A549 treated with ZK216348 at 1 μM for 4 hours (cell line): ENCODE data around the gene B3GAT1. TPM values are rescaled to one million over a fixed set of nuclear protein-coding genes. Genes with fewer than 3 reads are reported as not detected.

Experiments
- total RNA-seq: library from RNA; stranded (reverse); fragments of 200-300 nt; extraction: Qiagen RNA extraction; gene quantifications from 5 replicates; pipeline ENCODE4 v1.2.3, GENCODE V29; 2022; ENCODE audit warnings: low read depth

The B3GAT1 gene, protein sequence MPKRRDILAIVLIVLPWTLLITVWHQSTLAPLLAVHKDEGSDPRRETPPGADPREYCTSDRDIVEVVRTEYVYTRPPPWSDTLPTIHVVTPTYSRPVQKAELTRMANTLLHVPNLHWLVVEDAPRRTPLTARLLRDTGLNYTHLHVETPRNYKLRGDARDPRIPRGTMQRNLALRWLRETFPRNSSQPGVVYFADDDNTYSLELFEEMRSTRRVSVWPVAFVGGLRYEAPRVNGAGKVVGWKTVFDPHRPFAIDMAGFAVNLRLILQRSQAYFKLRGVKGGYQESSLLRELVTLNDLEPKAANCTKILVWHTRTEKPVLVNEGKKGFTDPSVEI
- not detected in 5 replicates for total RNA-seq

DNA sequence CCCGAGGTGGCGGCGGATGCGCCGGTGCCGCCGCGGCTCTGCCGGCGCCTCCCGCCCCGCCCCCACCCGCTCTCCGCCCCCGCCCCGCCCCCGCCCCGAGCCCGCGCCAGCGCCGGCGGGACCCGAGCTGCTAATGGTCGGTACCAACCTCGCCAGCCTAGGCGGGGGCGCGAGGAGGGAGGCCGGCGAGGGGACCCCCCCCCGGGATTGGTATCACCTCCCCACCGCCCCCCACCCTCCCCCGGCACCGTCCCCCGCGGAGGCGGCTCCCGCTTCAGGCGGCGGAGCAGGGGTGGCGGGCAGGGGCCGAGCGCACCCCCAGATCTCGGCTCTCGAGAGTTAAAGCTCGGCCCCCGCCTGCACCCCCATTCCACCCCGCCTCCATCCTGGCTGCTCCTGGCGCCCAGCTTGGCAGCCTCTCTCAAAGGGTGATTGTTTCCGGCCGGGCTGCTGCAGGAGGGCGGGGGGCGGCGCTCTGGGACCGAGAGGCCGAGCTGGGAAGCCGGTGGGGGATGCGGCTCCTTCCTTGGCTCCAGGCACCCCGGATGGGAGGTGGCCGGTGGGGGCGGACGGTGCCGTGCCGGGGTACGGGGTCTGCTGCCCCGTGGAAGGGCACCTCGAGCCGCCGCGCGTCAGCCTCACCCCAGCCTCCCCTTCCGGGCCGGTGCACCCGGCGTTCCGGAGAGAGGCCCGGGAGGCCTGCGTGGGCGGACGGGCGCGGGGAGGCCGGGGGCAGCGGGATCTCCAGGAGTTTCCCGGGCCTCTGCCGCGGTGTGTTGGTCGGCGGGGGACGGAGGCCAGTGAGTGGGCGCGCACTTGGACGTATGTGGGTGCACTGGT lies at the start of gene B3GAT1:
B3GAT1 (minus strand) TSS at position 40 of the 840 bp plus-strand sequence. CDS start 24,583 bp downstream, outside the sequence.

DNA sequence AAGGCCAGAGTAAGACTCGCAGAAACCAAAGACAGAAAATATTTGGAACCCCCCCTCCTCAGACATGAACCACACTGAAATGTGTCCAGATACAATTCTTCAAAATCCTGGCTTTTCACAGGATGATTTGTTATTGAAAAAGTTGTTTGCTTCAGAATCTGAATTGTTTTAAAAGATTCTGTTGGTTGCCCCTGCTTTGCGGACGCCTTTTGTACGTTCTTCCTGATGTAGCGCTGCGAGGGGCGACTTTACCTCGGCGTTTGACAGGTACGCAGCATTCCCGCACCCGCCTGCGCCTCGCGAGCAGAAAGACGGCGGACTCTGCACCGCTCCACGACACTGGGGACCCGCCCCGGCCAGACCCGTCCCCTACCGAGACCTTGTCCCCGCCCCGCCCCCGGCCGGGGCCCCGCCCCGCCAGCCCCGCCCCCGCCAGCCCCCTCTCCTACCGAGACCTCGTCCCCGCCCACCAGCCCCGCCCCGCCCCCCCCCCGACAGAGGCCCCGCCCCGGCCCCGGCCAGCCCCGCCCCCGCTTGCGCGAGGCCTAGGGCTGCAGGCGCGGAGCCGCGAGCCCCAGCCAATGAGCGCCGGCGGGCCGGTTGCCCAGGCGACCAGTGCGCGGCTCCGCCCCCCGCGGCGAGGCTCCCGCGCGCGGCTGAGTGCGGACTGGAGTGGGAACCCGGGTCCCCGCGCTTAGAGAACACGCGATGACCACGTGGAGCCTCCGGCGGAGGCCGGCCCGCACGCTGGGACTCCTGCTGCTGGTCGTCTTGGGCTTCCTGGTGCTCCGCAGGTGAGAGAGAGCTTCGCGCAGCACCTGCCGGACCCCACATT lies 80.5 kb downstream of the B3GAT1 start, which contains the start of gene GLB1L2:
GLB1L2 (plus strand) TSS at position 635 of the 835 bp plus-strand sequence; CDS start at position 709, 74 bp downstream.

Other genes with a start within 250 kb of the B3GAT1 start
- gene NCAPD3, start 188.3 kb downstream of the B3GAT1 start, total RNA-seq = 20.2 to 27.5 TPM (median 25.1 TPM) in 5 replicates
- 18.0 to 23.8 TPM (median 23.0 TPM) in 5 replicates for gene VPS26B, start 187.6 kb downstream of the B3GAT1 start, total RNA-seq
- gene THYN1, start 158.9 kb downstream of the B3GAT1 start, total RNA-seq = 16.5 to 20.9 TPM (median 19.0 TPM) in 5 replicates
- 7.6 to 11.3 TPM (median 10.4 TPM) in 5 replicates for gene ACAD8, start 158.7 kb downstream of the B3GAT1 start, total RNA-seq
- not detected in 5 replicates for gene GLB1L3, start 135.9 kb downstream of the B3GAT1 start, total RNA-seq
- gene GLB1L2, start 80.3 kb downstream of the B3GAT1 start, total RNA-seq = 1.6 to 2.3 TPM (median 2.0 TPM) in 5 replicates